ENCODE data around the gene UACA. TPM values are rescaled to one million over a fixed set of nuclear protein-coding genes. Genes with fewer than 3 reads are reported as not detected.
"Not testable (repeated sequence)": the region's sequence is repeated elsewhere in the genome, so short reads cannot be mapped to it uniquely, and the experiment has no call there.

UACA gene
- polyA plus RNA-seq, 3 donors: 98.9 to 112 (median 105) TPM

DNA sequence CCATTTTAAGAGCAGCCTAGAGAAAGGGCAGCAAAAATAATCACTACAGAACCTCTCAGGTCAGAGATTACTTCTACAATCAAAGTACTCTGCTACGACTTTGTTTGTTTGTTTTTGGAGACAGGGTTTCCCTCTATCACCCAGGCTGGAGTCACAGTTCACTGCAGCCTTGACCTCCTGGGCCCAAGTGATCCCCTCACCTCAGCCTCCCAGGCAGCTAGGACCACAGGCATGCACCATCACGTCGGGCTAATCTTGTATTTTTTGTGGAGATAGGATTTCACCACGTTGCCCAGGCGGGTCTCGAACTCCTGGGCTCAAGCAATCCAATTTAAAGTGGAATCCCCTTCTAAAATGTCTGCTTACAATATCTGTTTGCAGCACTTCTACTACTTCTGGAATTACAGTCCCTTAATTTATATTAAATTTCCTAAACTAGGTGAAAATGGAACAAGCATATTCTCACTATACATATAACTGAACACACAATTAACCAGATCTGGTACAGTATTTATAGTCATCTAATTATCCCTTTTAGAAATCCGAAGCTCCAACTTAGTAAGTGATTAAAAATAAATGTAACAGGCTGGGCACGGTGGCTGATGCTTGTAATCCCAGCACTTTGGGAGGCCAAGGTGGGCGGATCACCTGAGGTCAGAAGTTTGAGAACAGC, 4.4 kb downstream of the UACA start:
- DNase-seq (ENCODE audit: low read depth in 3 of 3, low spot score in 2 of 3): no peak

DNA sequence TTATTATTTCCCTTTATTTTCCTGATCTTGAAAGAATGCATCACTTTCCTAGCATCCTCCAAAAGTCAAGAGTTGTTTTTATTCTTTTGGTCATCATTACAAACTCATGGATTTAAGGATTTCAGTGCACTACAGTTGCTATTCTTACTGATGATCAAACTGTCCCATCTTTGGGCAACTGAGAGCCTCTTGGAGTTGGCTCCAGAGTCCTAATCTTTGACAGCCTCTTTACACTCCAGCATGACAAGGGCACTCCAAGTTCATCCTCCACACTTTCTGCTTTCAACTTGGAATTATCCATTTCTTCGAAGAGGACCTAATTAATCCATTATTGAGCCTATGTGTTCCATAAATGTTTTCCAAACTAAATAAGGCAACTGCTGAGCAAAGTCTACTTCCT, 5.7 kb downstream of the UACA start:
- no peak for DNase-seq (ENCODE audit: low read depth in 3 of 3, low spot score in 2 of 3)

DNA sequence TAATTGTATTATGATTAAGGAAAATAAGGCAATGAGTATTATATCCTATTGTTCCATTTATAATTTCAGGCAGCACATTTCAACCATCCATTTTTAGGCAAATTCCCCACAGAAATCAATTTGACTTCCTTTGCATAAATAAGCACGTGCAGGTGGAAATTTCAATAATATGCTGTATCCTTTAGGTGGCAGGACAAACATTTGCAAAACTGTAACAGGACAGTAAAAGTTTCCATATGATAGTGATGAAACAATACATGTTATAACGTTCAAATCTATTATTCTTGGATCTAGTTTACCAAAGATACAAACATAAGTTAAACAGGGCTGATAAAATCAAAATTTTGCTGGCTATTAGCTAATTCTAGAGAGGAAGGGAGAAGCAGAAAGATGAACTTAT, 8.5 kb downstream of the UACA start:
- no peak for DNase-seq (ENCODE audit: low read depth in 3 of 3, low spot score in 2 of 3)

DNA sequence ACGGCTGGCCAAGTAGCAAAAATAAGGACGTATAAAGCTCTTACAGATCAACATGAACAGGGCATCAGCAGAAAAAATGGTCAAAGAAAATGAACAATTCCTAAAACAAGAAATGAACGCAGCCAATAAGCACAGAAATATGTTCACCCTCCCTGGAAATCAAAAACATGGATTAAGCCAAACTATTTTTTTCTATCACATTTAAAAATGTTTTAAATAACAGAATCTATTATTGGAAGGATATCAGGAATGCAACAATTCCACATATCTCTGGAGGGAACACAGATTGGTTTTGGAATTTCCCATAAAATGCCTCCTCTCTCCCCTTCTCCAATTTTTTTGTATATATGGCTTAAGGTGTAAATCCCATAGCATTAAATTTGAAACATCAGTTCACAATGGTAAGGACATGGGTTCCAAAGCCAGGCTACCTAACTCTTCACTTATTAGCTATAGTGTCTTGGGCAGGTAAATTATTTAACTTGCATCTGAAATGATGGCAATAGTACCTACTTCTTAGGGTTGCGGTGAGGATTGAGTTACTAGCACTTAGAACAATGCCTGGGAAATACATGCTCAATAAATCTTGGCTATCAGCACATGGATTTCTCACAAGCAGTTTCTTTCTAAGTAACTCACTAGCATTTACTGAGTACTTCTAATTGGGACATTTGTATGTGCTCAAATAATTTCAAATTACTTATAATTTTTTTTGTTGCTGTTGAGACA, 10.1 kb downstream of the UACA start:
- DNase-seq (ENCODE audit: low read depth in 3 of 3, low spot score in 2 of 3): no peak

DNA sequence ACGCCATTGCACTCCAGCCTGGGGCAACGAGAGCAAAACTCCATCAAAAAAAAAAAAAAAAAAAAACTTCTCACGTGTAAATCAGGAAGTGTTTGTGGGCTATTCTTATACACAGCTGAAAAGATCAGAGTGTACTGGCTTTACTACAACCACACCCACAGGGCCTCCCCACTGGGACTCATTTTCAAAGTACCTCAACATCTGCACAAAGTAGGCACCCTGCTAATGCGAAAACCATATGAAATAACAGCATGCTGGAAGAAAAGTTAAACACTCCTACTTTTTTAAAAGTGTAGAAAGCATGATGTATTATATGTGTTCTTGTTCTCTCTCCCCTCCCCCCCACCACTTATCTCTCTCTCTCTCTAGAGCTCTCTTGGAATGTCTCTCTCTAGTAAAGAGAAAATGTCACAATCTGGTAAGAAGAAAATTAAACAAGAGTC, 11.1 kb downstream of the UACA start:
- no peak for DNase-seq (ENCODE audit: low read depth in 3 of 3, low spot score in 2 of 3)

DNA sequence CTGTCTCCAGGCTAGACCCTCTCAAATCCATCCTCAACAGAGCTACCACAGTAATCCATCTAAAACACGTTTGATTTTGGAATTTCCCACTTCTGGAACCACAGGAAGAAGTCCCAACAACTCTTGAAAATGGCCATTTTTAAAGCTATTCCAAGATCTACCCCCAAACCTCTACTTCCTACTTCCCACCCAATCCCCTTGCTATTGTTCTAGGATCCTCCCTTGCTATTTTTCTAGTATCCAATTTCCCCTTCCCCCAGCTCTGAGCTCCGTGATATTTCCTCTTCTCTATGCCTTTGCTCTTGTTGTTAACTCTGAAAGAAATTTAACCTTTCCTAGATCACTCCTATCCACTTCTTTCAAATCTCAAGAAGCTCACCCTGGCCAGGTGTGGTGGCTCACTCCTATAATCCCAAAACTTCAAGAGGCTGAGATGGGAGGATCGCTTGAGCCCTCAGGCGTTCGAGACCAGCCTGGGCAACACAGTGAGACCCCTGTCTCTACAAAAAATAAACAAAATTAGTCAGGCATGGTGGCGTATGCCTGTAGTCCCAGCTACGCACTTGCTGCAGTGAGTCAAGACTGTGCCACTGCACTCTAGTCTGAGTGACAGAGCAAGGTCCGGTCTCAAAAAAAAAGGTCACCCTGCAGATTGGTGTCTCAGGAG, 13.0 kb downstream of the UACA start:
- DNase-seq (ENCODE audit: low read depth in 3 of 3, low spot score in 2 of 3): no peak

DNA sequence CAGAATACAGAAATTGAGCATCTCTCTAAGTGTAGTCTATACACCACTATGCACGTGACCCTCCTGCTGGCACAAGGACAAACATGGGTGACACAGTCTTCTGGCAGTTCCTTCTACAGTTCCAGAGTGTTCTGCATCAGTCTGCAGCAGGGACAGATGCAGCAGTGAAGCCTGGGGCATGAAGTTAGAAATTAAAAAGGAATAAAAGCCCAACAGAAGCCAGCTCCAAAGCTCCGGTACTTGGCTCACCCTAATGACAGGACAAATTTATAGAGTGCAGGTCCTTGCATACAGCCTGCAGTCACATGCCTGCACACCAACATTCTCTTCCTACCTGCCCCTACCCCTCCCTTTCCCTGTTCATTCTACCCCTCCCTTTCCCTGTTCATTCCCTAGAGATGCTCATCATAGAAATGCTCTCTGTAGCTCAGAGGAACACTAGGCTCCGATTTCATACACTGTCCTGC, 15.0 kb downstream of the UACA start:
- DNase-seq (ENCODE audit: low read depth in 3 of 3, low spot score in 2 of 3): no peak

DNA sequence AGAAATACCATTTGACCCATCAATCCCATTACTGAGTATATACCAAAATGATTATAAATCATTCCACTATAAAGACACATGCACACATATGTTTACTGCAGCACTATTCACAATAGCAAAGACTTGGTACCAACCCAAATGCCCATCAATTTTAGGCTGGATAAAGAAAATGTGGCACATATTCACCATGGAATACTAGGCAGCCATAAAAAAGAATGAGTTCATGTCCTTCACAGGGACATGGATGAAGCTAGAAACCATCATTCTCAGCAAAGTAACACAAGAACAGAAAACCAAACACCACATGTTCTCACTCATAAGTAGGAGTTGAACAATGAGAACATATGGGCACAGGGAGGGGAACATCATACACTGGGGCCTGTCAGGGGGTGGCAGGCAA, 16.8 kb downstream of the UACA start:
- DNase-seq (ENCODE audit: low read depth in 3 of 3, low spot score in 2 of 3): not testable (repeated sequence)

DNA sequence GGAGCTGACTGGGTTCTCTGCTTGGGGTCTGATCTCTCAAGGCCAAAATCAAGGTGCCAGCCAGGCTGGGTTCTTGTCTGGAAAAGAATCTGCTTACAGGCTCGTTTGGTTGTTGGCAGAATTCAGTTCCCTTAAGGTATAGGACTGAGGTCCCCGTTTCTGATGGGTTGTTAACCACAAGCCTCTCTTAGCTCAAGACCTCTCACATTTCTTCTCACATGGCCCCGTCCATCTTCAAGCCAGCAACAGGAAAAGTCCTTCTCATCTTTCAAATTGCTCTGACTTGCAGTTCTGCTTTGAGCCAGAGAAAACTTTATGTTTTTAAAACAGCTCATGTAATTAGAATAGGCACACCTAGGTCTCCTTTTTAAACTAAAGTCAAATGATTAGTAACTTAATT, 20.4 kb downstream of the UACA start:
- no peak for DNase-seq (ENCODE audit: low read depth in 3 of 3, low spot score in 2 of 3)

DNA sequence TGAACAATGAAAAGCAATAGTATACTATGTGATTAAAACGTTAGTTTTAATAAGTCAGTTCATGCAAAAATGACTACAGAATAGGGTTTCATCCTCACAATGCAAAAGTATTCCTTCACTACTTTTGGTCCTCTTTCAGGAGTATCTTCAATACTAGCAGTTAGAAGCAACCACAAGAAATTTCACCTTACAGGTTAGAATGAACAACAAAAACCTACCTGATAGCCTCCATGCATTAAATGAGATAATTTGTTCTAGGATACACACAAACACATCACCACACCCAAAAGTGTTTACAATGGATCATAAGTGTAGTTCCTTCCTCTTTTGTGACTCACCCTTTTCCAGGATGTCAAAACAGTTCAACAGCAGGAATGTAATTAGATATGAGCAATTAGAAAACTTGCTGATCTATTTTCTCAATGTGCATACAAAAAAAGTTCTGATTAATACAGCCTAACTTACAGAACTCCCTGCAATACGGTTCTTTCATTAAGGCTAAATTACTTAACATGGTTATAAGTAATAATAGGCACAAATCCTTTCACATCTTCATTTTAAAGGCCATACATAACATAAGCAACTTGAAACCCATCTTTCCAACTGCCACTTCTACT, 21.6 kb downstream of the UACA start:
- DNase-seq (ENCODE audit: low read depth in 3 of 3, low spot score in 2 of 3): no peak

DNA sequence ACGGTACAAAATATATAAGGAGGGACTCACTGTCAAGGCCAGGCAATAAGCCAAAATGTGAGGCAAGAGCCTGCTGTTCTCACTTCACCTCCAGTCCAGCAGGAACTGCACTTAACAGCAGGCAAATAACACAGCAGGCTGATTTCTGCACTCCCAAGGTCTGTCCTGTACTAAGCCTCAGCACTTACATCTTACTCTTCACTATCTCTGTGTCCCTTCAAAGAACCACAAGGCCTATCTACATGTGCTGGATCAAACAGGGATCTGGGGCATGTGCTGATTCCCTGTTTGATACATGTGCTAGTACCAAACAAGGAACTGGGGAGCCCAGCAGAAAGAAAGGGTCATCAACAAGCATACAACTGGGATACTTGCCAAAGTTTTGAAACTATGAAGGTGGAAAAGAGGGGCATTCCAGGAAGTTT, 22.2 kb downstream of the UACA start:
- no peak for DNase-seq (ENCODE audit: low read depth in 3 of 3, low spot score in 2 of 3)

DNA sequence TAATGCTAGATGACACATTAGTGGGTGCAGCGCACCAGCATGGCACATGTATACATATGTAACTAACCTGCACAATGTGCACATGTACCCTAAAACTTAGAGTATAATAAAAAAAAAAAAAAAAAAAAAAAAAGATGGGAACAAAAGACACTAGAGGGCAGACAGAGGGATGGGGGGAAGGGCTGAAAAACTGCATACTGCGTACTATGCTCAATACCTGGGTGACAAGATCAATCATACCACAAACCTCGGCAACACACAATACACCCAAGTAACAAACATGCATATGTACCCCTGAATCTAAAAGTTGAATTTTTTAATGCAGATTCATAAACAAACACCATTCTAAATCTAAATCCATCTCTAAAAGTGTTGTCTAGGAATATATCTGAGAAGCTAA, 28.3 kb downstream of the UACA start:
- DNase-seq (ENCODE audit: low read depth in 3 of 3, low spot score in 2 of 3): not testable (repeated sequence)

DNA sequence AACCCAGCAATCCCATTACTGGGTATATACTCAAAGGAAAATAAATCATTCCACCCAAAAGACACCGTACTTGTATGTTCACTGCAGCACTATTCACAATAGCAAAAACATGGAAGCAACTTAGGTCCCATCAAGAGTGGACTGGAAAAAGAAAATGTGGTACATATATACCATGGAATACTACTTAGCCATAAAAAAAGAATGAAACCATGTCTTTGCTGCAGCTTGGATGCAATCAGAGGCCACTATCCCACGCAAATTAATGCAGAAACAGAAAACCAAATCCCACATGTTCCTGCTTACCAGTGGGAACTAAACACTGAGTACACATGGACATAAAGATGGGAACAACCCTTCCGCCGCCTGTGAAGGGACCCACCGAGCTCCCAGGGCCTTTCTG, 34.2 kb downstream of the UACA start:
- no peak for DNase-seq (ENCODE audit: low read depth in 3 of 3, low spot score in 2 of 3)

DNA sequence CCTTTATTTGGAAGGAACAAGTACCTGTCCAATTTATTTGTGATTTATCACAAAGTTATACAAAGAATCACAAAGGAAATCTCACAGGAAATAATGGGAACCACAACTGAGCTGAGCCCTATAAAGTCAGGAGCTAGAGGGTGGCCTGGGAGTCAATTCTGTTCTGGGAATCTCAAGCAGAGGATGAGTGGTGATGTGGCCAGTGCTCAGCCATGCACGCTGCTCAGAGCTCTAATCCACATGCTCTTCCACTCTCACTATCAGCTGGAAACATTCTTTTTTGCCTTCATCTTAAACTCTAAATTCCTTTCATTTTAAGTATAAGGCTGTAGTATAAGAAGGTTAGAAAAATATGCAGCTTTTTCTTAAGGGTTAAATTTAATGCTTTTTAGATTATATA, 36.6 kb downstream of the UACA start:
- DNase-seq (ENCODE audit: low read depth in 3 of 3, low spot score in 2 of 3): no peak

DNA sequence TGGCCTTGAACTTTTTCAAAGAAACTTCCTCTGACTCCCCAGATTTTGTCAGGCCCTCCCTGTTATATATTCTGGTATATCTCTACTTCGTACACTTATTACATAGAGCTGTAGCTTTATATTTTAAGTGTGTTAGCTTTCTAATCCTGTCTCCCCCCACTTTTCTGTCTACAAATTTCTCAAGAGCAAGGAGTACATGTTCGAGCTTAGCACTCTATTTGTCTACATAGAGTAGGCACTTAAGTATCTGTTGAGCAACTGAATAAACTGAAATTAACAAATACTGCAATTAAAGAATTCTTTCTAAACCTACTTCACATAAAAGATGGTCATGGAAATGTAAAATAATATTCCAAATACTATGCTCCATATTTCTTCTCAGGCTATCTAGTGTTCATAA, 39.4 kb downstream of the UACA start:
- DNase-seq (ENCODE audit: low read depth in 3 of 3, low spot score in 2 of 3): no peak

DNA sequence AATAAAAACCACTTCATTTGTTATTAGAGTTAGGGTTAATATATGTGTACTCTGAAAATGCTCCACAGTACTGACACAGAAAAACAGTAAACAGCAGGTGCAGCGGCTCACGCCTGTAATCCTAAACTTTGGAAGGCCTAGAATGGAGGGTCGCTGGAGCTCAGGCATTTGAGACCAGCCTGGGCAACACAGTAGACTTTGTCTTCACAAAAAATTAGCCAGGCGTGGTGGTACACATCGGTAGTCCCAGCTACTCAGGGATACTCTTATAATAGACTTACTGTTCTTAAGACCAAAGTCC, 40.3 kb downstream of the UACA start:
- no peak for DNase-seq (ENCODE audit: low read depth in 3 of 3, low spot score in 2 of 3)

DNA sequence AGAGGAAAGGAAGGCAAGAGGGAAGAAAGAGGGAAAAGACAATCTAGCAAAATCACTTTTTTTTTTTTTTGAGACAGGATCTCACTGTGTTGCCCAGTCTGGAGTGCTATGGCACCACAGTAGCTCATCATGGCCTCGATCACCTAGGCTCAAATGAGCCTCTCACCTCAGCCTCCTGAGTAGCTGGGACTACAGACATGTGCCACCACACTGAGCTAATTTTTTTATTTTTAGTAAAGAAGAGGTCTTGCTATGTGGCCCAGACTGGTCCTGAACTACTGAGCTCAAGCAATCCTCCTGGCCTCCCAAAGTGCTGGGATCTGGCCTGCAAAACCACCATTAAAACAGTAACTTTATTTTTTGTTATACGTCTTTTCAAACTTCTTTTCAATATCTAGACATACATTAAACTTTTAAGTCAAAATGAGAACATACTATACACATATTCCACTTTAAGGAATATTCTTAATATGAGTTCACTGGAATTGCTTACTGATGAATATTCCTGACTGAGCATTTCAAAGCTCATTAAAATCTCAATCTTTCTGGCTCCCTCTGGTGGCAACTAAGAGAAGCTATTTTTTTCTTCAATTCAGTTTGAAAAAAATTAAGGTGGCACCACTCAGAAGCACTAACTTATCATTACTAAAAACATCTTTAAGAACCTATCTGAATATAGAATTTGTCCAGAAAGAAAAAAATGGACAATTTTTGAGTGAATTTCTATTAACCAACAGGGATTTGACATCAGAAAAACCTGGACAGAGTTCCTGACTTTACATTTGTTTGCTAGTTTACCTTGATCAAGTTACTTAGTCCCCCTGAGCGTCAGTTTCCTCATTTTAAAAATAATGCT, 40.9 kb downstream of the UACA start:
- no peak for DNase-seq (ENCODE audit: low read depth in 3 of 3, low spot score in 2 of 3)

DNA sequence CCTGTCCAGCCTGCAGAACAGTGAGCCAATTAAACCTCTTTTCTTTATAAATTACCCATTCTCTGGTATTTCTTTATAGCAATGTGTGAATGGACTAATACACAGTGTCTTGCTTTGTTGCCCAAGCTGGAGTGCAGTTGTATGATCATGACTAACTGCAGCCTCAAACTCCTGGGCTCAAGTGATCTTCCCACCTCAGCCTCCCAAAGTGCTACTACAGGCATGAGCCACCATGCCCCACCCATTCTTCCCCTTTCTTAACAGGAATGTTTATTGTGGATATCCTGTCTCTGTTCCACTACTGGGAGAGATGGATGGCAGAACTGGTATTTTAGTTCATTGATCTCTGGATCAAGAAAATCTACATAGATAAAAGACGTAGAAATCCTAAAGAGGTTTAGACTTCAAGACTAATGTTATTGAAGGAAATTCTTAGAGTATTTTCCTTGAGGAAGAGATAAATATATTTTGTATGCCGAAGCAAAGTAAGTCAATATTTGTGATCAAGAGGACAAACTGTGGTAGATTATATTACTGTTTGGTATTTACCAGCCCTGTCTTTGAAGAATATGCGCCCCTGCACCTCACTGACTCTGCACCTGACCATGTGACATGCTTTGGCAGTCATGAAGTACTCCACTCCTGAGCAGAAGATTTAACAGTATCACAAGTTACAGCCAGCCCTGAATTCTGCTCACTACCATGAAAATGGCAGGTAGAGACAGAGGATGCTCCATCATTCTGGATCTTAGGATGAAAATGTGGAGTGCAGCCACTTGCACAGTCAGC, 42.9 kb downstream of the UACA start:
- DNase-seq (ENCODE audit: low read depth in 3 of 3, low spot score in 2 of 3): no peak

DNA sequence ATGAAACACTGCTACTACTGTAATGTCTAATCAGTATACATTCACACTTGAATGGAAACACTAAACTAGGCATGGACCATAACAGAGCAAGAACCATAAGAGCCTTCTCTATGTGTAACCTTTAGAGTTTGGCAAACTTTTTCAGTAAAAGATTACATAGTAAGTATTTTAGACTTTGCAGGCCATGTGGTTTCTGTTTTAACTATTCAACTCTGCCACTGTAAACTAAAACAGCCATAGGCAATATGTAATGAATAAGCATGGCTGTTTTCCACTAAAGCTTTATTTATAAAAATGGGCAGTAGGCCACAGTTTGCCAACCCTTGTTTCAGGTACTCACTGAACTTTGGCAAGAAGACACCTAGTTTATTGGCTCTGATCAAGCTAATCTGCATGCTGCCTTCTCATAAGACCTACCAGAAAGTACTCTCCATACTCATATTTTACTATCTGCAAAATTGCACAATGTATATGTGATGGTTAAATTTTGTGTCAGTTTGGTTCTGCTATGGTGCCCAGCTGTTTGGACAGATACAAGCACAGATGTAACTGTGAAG, 46.0 kb downstream of the UACA start:
- DNase-seq (ENCODE audit: low read depth in 3 of 3, low spot score in 2 of 3): no peak

Measured in right renal cortex interstitium (tissue), 3 donors.